Measurements from ENCODE around the gene CRELD2.

The CRELD2 gene

GRCh38 chr22:49929994-49930575, 11.7 kb downstream of the CRELD2 start:
- DNase-seq (no peak), ATAC-seq (no peak)

DNA sequence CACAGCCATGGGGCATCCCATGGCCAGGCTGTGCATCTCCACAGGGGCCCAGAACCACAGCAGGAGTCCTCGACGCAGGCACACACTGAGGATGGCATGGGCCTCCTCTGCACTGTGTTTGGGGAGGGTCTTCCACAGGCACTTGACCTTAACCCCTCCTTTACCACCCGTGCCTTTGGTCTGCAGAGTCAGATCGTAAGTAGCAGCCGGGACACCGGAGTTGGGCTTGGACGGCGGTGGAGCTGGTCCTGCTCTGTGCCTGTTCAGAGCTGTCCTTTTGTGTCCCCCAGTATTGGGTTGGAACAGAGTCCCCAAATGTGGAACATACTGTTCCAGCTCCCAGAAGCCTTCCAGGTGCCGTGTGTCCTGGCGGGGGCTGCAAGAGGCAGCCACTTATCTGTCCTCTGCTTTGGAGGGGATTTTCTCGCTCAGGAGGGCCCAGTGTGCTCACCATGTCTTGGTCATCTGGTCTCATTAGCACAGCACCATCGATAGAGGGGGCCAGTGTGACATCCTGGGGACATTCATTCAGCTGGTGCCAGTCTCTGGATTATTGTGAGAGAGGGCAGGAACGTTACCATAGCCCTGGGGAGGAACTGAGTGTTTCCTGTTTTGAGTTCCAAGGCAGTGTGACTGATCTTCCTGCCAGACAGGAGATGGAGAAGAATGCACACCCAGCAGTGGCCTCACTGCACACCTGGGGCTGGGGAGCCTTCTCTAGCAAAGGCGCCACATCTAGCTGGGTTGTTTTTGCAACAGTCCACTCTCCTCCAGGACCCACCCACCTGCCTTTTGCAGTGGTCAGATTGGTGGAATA, 12.4 kb downstream of the CRELD2 start:
- DNase-seq: peak; percentile 68
- ATAC-seq: peak; percentile 38

DNA sequence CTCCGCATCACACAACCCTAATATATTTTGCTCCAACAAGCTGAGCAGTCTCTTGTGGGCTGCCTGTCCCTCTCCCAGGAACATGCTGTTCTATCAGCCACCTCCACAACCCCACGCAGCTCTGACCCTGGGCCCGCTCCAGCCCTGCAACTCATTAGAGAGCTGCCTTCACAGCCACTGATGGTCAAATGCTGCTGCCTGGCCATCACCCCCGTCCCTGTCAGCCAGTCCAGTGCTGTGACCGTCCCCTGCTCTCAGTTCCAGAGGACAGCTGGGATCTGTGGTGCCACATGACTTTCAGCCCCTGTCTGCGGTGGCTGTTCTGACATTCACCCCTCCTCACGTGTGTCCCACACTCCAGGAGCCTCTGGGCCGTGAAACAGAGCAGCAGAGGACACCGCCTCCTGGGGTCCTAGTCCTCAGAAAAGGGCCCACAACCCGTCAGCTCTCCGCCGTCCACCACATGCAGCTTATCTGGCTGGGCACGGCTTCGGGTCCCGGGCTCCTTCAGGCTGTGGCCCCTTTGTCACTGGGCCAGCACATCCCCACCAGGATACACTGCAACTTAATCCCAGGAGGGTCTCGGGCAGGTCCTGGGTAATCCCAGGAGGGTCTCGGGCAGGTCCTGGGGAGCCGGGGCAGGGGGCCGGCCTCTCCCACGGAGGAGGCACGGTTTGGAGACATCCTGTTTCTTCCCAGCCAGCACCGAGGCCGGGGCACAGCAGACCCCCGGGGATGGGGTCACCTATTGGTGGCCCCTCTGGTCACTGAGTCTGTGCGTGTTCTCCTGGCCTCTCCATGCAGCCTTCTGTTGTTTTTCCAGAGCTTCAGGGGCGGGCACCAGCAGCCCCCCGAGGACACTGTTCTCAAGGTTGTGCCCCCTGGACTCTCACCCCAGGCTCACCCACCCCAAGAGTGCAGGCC, 15.1 kb downstream of the CRELD2 start:
- ATAC-seq: no peak
- DNase-seq: no peak

DNA sequence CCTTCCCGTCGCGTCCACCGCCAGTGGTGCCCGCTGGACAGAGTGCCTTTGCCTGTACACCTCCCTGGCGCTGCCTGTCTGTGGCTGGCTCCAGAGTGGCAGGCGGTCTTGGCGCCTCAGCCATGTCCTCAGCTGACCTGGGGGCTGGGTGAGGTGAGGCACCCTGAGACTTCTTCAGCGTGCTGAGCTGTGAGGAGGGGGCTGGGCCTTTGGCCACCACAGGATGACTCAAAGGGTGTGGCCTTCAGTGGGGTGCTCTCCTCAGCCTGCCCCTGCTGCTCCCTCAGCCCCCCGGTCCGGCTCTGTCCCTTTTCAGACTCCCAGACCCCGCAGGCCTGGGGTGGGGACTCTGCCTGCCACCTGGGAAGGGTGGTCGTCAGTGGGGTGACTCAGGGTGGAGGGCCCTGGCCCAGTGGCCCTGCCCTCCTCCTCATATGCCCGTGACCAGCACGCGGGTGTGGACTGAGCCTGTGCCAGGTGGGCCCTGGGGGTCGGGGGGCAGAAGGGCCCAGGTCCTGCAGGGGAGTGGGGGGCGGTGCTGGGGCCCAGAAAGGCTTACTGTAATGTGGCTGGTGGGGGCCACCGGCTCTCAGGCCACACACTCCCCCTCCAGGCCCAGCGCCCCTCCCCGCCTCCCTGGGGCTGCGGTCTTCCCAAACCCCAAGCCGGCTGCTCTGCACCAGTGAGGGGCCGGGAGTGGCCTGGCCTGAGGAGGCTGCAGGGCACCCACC, 15.9 kb downstream of the CRELD2 start:
- ATAC-seq: no peak
- peak; percentile 56 for DNase-seq

DNA sequence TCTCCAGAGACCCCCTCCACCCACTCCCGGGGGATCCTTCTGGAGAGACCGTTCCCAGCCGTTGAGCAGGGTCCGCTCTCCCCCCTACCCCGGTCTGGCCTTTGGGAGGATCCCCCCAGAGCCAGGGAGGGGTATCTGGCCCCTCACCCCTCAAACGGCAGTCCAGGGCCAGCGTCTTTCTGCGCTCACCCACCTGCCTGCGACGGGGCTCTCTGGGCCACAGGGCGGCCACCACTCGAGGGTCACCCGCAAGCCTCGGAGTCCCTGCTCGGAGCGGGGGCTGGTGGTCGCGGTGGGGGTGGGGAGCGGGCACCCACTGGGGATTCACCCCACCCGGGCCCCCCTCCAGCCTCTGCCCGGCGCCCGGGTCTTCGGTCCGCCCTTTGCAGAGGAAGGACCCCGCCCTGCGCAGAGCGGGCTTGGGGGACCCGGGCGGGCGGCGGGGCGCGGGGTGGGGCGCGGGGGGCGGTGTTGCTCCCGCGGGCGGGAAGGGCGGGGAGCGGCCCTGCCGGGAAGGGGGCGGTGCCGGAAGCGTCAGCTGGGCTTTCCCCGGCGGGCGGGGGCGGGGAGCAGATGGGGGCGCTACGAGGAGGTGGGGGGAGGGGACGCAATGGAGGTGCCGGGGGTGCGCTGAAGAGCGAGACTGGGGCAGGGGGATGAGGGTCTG, 16.6 kb downstream of the CRELD2 start:
- ATAC-seq (peak; percentile 10), DNase-seq (peak; percentile 95)

GRCh38 chr22:49935561-49935960, 17.1 kb downstream of the CRELD2 start:
- DNase-seq (no peak), ATAC-seq (no peak)

DNA sequence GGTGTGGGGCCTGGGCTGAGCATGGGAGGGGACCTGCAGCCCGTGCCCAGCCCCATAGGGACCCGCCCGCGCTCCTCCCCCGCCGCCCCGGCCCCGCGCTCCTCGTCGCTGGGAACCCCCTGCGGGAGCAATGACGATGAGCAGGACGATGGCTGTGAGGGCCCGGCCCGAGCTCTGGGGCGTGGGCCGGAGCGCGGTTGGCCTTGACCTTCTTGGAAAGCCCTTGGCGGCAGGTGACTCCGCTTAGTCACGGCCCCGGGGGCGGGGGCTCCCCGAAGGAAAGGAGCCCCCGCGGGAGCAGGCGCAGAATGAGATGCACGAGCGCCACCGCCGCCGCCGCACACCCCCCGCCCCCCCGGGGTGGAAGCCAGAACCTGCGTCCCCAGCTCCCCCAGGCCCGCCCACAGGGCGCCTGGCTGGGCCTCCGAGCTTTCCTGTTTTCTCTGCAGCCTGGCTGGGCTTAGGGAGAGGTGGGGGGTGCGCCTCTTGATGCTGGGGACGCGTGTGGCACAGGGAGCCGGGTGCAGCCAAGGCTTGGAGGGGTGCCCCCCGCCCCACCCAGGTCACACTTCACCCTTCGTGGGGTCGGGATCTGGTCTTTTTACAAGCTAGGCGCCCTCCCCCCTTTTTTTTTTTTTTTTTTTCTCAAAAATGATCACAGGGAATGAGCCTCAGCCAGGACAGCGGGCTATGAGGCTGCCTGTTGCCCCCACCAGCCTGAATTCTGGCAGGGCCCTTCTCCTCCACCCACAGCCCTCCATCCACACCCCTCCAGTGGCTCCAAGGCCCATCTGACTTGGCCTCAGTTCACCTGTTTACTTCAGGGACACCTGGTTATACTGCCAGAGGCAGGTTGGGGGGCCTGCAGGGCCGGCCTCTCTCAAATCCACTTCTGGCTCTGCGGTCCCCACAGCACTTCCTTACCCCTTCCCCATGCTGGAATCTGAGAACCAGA, 17.9 kb downstream of the CRELD2 start:
- DNase-seq: peak; percentile 99
- ATAC-seq: peak; percentile 87

GRCh38 chr22:49936973-49937757, 18.7 kb downstream of the CRELD2 start:
- DNase-seq (no peak), ATAC-seq (no peak)

DNA sequence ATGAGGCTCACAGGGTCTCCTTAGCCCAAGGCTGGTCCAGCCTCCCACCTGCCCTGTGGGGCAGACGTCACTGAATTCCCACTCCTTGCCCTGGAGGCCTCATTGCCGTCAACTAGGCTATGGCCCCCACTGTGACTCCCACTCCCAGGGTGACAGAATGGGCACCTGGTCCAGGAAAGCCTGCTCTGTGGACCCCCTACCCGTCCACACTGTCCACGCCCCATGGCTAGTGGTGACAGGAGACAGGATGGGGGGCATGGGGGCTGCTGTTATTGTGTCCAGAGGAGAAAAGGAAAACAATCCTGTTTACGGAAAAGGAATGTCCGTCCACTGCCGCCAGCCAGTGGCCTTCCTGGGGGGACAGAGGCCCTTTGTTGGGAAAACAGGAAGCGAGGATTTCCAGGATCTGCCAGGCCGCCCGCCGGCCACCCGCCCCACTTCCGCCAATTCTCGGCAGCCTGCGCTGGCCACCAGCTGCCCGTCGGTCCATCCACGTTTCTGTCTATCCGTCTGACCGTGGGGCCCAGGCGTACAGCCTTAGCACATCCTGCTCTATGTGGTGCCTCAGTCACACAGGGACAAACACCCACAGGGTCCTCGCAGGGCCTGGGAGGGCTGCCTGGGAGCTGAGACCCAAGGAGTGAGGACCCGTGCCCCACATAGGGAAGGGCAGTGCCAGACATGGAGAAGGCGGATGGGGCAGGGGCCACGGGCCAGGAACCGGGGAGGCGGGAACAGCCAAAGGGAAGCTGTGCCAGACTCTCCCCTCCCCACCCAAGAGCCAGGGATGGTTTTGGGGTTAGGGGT, 19.5 kb downstream of the CRELD2 start:
- ATAC-seq (no peak), DNase-seq (no peak)

GRCh38 chr22:49938565-49939136, 20.2 kb downstream of the CRELD2 start:
- DNase-seq (no peak), ATAC-seq (no peak)

- ATAC-seq (no peak), DNase-seq (no peak)
Measured at GRCh38 chr22:49941507-49942316, 23.3 kb downstream of the CRELD2 start.

GRCh38 chr22:49942565-49943404, 24.4 kb downstream of the CRELD2 start:
- no peak for ATAC-seq
- DNase-seq: no peak

DNA sequence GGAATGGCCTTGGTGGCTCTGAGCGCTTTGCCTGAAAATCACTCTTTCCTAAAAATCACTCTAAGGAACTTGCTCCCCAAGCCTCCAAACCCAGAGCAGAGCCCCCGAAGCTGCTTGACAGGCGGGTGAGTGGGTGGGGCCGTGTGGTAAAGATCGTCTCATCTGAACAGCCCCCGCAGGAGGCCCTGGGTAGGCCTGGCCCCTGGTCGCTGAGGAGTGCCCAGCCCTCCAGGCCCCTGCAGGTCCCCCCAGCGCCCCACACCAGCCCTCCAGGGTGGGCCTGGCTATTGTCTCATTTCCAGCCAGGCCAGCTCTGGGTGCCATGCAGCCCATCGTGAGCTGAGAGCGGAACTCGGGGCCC, 25.0 kb downstream of the CRELD2 start:
- no peak for ATAC-seq
- no peak for DNase-seq

GRCh38 chr22:49943771-49944398, 25.5 kb downstream of the CRELD2 start:
- ATAC-seq (no peak), DNase-seq (no peak)

- DNase-seq (no peak), ATAC-seq (no peak)
Measured at GRCh38 chr22:49944399-49944891, 26.0 kb downstream of the CRELD2 start.
